ENCODE data around the gene VAMP2. TPM values are rescaled to one million over a fixed set of nuclear protein-coding genes. Genes with fewer than 3 reads are reported as not detected.

VAMP2 gene
- total RNA-seq, 1 donor from 2014 or later: 28.0 TPM

- H3K36me3 Mint-ChIP-seq (ENCODE audit: low read depth, unreplicated experiment): peaks cover 17% of the 10 kb centered on the region
- DNase-seq (ENCODE audit: low read depth) (peak; percentile 90), FAIRE-seq (peak; percentile 65)
- H3K27me3 Mint-ChIP-seq (ENCODE audit: low read depth, unreplicated experiment): no peaks in the 10 kb centered on the region
- H3K4me3 Mint-ChIP-seq (ENCODE audit: unreplicated experiment): no peak overlapping the region
- H3K9me3 ChIP-seq (ENCODE audit: insufficient read depth, low read depth, low read length): no peaks in the 10 kb centered on the region
- H3K27ac ChIP-seq (ENCODE audit: low read depth, low read length): peak overlapping the region; percentile 82
- peaks cover 1% of the 10 kb centered on the region for H3K4me1 Mint-ChIP-seq (ENCODE audit: low read depth, unreplicated experiment)
- H3K36me3 ChIP-seq (ENCODE audit: insufficient read depth, low read length): no peaks in the 10 kb centered on the region
- no peak overlapping the region for H3K27ac Mint-ChIP-seq (ENCODE audit: unreplicated experiment)
- peaks cover 4% of the 10 kb centered on the region for H4K20me1 ChIP-seq (ENCODE audit: insufficient read depth, low read length)
- no peaks in the 10 kb centered on the region for H3K9me3 Mint-ChIP-seq (ENCODE audit: unreplicated experiment)
- H3K4me2 ChIP-seq (ENCODE audit: low read length): peak overlapping the region; percentile 86
- H3K27me3 ChIP-seq (ENCODE audit: insufficient read depth, low read length): no peaks in the 10 kb centered on the region
- H3K4me3 ChIP-seq (ENCODE audit: insufficient read depth, low read depth, low read length): peak overlapping the region; percentile 61
- H2AFZ ChIP-seq (ENCODE audit: low read depth, low read length): peak overlapping the region; percentile 27
- H3K79me2 ChIP-seq (ENCODE audit: insufficient read depth, low read length): no peaks in the 10 kb centered on the region
- TF ChIP-seq, protein P1, sequence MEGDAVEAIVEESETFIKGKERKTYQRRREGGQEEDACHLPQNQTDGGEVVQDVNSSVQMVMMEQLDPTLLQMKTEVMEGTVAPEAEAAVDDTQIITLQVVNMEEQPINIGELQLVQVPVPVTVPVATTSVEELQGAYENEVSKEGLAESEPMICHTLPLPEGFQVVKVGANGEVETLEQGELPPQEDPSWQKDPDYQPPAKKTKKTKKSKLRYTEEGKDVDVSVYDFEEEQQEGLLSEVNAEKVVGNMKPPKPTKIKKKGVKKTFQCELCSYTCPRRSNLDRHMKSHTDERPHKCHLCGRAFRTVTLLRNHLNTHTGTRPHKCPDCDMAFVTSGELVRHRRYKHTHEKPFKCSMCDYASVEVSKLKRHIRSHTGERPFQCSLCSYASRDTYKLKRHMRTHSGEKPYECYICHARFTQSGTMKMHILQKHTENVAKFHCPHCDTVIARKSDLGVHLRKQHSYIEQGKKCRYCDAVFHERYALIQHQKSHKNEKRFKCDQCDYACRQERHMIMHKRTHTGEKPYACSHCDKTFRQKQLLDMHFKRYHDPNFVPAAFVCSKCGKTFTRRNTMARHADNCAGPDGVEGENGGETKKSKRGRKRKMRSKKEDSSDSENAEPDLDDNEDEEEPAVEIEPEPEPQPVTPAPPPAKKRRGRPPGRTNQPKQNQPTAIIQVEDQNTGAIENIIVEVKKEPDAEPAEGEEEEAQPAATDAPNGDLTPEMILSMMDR (IDR thresholded peaks at IDR 0.05; ENCODE audit: insufficient read depth, low read depth, low read length): peak; percentile 91
- no peak for TF ChIP-seq EZH2 (IDR thresholded peaks at IDR 0.05; ENCODE audit: insufficient read depth, low read length)
- peaks cover 6% of the 10 kb centered on the region for H3K4me1 ChIP-seq (ENCODE audit: insufficient read depth, low read length)
- H3K9ac ChIP-seq (ENCODE audit: low read length): peak overlapping the region; percentile 82
Measured at GRCh38 chr17:8138672-8139371, 23.9 kb downstream of the VAMP2 start.

DNA sequence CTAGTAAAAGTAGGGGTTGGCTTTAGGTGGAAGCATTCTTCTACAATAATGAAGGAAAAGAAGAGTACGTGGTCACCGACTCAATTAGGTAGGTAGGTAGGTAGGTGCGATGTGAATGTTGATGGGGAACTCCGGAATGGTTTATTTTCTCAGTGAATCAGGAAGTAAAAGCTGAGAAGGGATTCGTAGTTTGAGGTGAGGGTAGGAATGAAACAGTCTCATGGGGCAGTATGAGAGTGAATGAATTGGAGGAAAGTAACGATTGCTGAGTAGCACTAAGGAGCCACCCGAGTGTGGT, 24.4 kb downstream of the VAMP2 start:
- peaks cover 1% of the 10 kb centered on the region for H3K4me1 Mint-ChIP-seq (ENCODE audit: low read depth, unreplicated experiment)
- no peak overlapping the region for H3K4me3 Mint-ChIP-seq (ENCODE audit: unreplicated experiment)
- TF ChIP-seq, protein P1 (IDR thresholded peaks at IDR 0.05; ENCODE audit: insufficient read depth, low read depth, low read length): no peak
- no peak for TF ChIP-seq EZH2 (IDR thresholded peaks at IDR 0.05; ENCODE audit: insufficient read depth, low read length)
- no peaks in the 10 kb centered on the region for H3K27me3 Mint-ChIP-seq (ENCODE audit: low read depth, unreplicated experiment)
- H3K27me3 ChIP-seq (ENCODE audit: insufficient read depth, low read length): no peaks in the 10 kb centered on the region
- H3K4me3 ChIP-seq (ENCODE audit: insufficient read depth, low read depth, low read length): peak overlapping the region; percentile 54
- no peak for FAIRE-seq
- no peak overlapping the region for H3K27ac ChIP-seq (ENCODE audit: low read depth, low read length)
- peaks cover 6% of the 10 kb centered on the region for H3K4me1 ChIP-seq (ENCODE audit: insufficient read depth, low read length)
- no peaks in the 10 kb centered on the region for H3K79me2 ChIP-seq (ENCODE audit: insufficient read depth, low read length)
- peaks cover 14% of the 10 kb centered on the region for H3K36me3 Mint-ChIP-seq (ENCODE audit: low read depth, unreplicated experiment)
- peak overlapping the region; percentile 86 for H3K4me2 ChIP-seq (ENCODE audit: low read length)
- no peak for DNase-seq (ENCODE audit: low read depth)
- H4K20me1 ChIP-seq (ENCODE audit: insufficient read depth, low read length): peaks cover 4% of the 10 kb centered on the region
- no peaks in the 10 kb centered on the region for H3K9me3 ChIP-seq (ENCODE audit: insufficient read depth, low read depth, low read length)
- peak overlapping the region; percentile 55 for H3K9ac ChIP-seq (ENCODE audit: low read length)
- H3K9me3 Mint-ChIP-seq (ENCODE audit: unreplicated experiment): no peaks in the 10 kb centered on the region
- peak overlapping the region; percentile 48 for H2AFZ ChIP-seq (ENCODE audit: low read depth, low read length)
- no peaks in the 10 kb centered on the region for H3K36me3 ChIP-seq (ENCODE audit: insufficient read depth, low read length)
- no peak overlapping the region for H3K27ac Mint-ChIP-seq (ENCODE audit: unreplicated experiment)

DNA sequence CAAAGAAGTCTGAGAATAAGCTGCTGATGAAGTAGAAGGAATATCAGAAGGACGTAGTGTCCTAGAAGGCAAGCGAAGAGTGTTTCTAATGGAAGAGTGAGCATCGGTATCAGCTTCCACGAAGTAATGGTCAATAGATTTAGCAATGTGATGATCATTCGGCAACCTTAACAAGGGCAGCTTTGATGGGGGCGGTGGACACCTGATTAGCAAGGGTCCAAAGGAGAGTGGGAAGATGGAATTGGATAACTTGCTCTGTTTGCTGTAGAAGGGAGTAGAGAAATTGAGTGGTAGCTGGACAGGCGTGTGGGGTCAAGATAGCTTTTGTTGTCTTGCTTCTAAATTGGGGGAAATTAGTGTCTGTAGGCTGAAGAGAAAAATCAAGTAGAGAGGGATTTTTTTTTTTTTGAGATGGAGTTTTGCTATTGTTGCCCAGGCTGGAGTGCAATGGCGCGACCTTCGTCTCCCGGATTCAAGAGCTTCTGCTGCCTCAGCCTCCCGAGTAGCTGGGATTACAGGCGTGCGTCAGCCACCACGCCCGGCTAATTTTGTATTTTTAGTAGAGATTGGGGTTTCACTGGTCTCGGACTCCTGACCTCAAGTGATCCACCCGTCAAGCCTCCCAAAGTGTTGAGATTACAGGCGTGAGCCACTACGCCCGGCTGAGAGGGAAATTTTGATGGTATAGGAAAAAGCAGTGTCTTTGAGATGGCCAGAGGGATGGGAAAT, 24.9 kb downstream of the VAMP2 start:
- FAIRE-seq (no peak), DNase-seq (ENCODE audit: low read depth) (no peak)
- Mint-ChIP-seq H3K27ac (ENCODE audit: unreplicated experiment) (no peak overlapping the region), H3K4me1 (ENCODE audit: low read depth, unreplicated experiment) (peaks cover 1% of the 10 kb centered on the region), H3K36me3 (ENCODE audit: low read depth, unreplicated experiment) (peaks cover 14% of the 10 kb centered on the region), H3K4me3 (ENCODE audit: unreplicated experiment) (no peak overlapping the region), H3K9me3 (ENCODE audit: unreplicated experiment) (no peaks in the 10 kb centered on the region), H3K27me3 (ENCODE audit: low read depth, unreplicated experiment) (no peaks in the 10 kb centered on the region)
- peaks cover 6% of the 10 kb centered on the region for H3K4me1 ChIP-seq (ENCODE audit: insufficient read depth, low read length)
- peak overlapping the region; percentile 86 for H3K4me2 ChIP-seq (ENCODE audit: low read length)
- no peaks in the 10 kb centered on the region for H3K36me3 ChIP-seq (ENCODE audit: insufficient read depth, low read length)
- TF ChIP-seq, protein P1 (IDR thresholded peaks at IDR 0.05; ENCODE audit: insufficient read depth, low read depth, low read length): no peak
- TF ChIP-seq EZH2 (IDR thresholded peaks at IDR 0.05; ENCODE audit: insufficient read depth, low read length): no peak
- H3K79me2 ChIP-seq (ENCODE audit: insufficient read depth, low read length): no peaks in the 10 kb centered on the region
- peaks cover 4% of the 10 kb centered on the region for H4K20me1 ChIP-seq (ENCODE audit: insufficient read depth, low read length)
- no peaks in the 10 kb centered on the region for H3K27me3 ChIP-seq (ENCODE audit: insufficient read depth, low read length)
- peak overlapping the region; percentile 55 for H3K9ac ChIP-seq (ENCODE audit: low read length)
- peak overlapping the region; percentile 48 for H2AFZ ChIP-seq (ENCODE audit: low read depth, low read length)
- peak overlapping the region; percentile 54 for H3K4me3 ChIP-seq (ENCODE audit: insufficient read depth, low read depth, low read length)
- H3K27ac ChIP-seq (ENCODE audit: low read depth, low read length): no peak overlapping the region
- H3K9me3 ChIP-seq (ENCODE audit: insufficient read depth, low read depth, low read length): no peaks in the 10 kb centered on the region
